ENCODE measurements around the gene MEMO1.
"Not testable (repeated sequence)": the region's sequence is repeated elsewhere in the genome, so short reads cannot be mapped to it uniquely, and the experiment has no call there.

The MEMO1 gene

GRCh38 chr2:31956312-31956711 lies 54.5 kb downstream of the MEMO1 start:
- no peak overlapping the region for H3K4me3 ChIP-seq
- no peak overlapping the region for H3K27ac ChIP-seq

GRCh38 chr2:31953095-31953494 lies 57.7 kb downstream of the MEMO1 start:
- not testable (repeated sequence) for H3K4me3 ChIP-seq, H3K4me2 ChIP-seq
- H4K20me1 ChIP-seq: peaks cover 68 to 100% (median 99%) of the 10 kb centered on the region in 11 experiments

More at GRCh38 chr2:31956312-31956711, 54.5 kb downstream of the MEMO1 start:
- peaks cover 0 to 63% (median 19%) of the 10 kb centered on the region in 10 experiments; a peak in 14 of 20 replicates for H3K4me1 ChIP-seq
- H3K36me3 ChIP-seq: peaks cover 10 to 53% (median 32%) of the 10 kb centered on the region in 11 experiments; a peak in 21 of 22 replicates
- H3K9ac ChIP-seq: no peak overlapping the region
- H4K20me1 ChIP-seq: peaks cover 69 to 100% (median 99%) of the 10 kb centered on the region in 11 experiments
- peak overlapping the region in 5 of 11 experiments; percentile 4 to 77 (median 38); a peak in 6 of 22 replicates for H3K4me2 ChIP-seq
- no peak for TF ChIP-seq Cebpa-rat (IDR thresholded peaks at IDR 0.05)
- H3K9me3 ChIP-seq (replicated peaks in 1 of 11): no peaks in the 10 kb centered on the region
- no peaks in the 10 kb centered on the region for H3K27me3 ChIP-seq

GRCh38 chr2:31950946-31951562 lies 59.8 kb downstream of the MEMO1 start:
- Histone ChIP-seq H3K9me3 (replicated peaks in 1 of 11) (peaks cover 0 to 4% (median 0%) of the 10 kb centered on the region in 11 experiments; a peak in 1 of 22 replicates), H3K9ac (no peak overlapping the region), H3K4me1 (peaks cover 0 to 11% (median 3%) of the 10 kb centered on the region in 10 experiments; a peak in 9 of 20 replicates), H4K20me1 (peaks cover 64 to 100% (median 99%) of the 10 kb centered on the region in 11 experiments), H3K27me3 (no peaks in the 10 kb centered on the region), H3K4me2 (no peak overlapping the region), H3K4me3 (no peak overlapping the region), H3K27ac (no peak overlapping the region), H3K36me3 (peaks cover 10 to 85% (median 47%) of the 10 kb centered on the region in 11 experiments; a peak in 21 of 22 replicates)
- no peak for TF ChIP-seq Cebpa-rat (IDR thresholded peaks at IDR 0.05)

More at GRCh38 chr2:31953095-31953494, 57.7 kb downstream of the MEMO1 start:
- H3K4me1 ChIP-seq: peaks cover 0 to 31% (median 9%) of the 10 kb centered on the region in 10 experiments; a peak in 11 of 20 replicates
- H3K27me3 ChIP-seq; H3K9me3 ChIP-seq (replicated peaks in 1 of 11); H3K9ac ChIP-seq; H3K27ac ChIP-seq: not testable (repeated sequence)
- peaks cover 10 to 85% (median 53%) of the 10 kb centered on the region in 11 experiments; a peak in 21 of 22 replicates for H3K36me3 ChIP-seq

GRCh38 chr2:31947871-31948270 lies 62.9 kb downstream of the MEMO1 start:
- no peak for TF ChIP-seq Cebpa-rat (IDR thresholded peaks at IDR 0.05)
- Histone ChIP-seq H3K9me3 (replicated peaks in 1 of 11) (peaks cover 0 to 4% (median 0%) of the 10 kb centered on the region in 11 experiments; a peak in 1 of 22 replicates), H3K4me3 (no peak overlapping the region), H3K4me2 (no peak overlapping the region), H3K9ac (no peak overlapping the region), H4K20me1 (peaks cover 88 to 100% (median 99%) of the 10 kb centered on the region in 11 experiments), H3K4me1 (peaks cover 0 to 29% (median 0%) of the 10 kb centered on the region in 10 experiments; a peak in 7 of 20 replicates), H3K27ac (no peak overlapping the region), H3K36me3 (peaks cover 5 to 64% (median 33%) of the 10 kb centered on the region in 11 experiments; a peak in 21 of 22 replicates), H3K27me3 (no peaks in the 10 kb centered on the region)

- H3K36me3 ChIP-seq: peaks cover 13 to 68% (median 42%) of the 10 kb centered on the region in 11 experiments
- H4K20me1 ChIP-seq: peaks cover 83 to 100% (median 96%) of the 10 kb centered on the region in 11 experiments
Observed at GRCh38 chr2:31946838-31947237, 64.0 kb downstream of the MEMO1 start.

GRCh38 chr2:31945572-31945935 lies 65.3 kb downstream of the MEMO1 start:
- Histone ChIP-seq H3K9ac (no peak overlapping the region), H3K4me2 (peak overlapping the region in 1 of 11 experiments; percentile 0; a peak in 1 of 22 replicates), H3K4me1 (peaks cover 0 to 29% (median 0%) of the 10 kb centered on the region in 10 experiments; a peak in 7 of 20 replicates), H3K9me3 (replicated peaks in 1 of 11) (peaks cover 0 to 4% (median 0%) of the 10 kb centered on the region in 11 experiments; a peak in 1 of 22 replicates), H3K27ac (no peak overlapping the region), H3K36me3 (peaks cover 26 to 68% (median 53%) of the 10 kb centered on the region in 11 experiments), H4K20me1 (peaks cover 78 to 100% (median 96%) of the 10 kb centered on the region in 11 experiments), H3K27me3 (no peaks in the 10 kb centered on the region), H3K4me3 (no peak overlapping the region)
- no peak for TF ChIP-seq Cebpa-rat (IDR thresholded peaks at IDR 0.05)

More at GRCh38 chr2:31946838-31947237, 64.0 kb downstream of the MEMO1 start:
- TF ChIP-seq Cebpa-rat (IDR thresholded peaks at IDR 0.05): no peak
- Histone ChIP-seq H3K27me3 (no peaks in the 10 kb centered on the region), H3K4me3 (no peak overlapping the region), H3K4me1 (peaks cover 0 to 29% (median 0%) of the 10 kb centered on the region in 10 experiments; a peak in 7 of 20 replicates), H3K27ac (no peak overlapping the region), H3K9ac (no peak overlapping the region), H3K4me2 (no peak overlapping the region), H3K9me3 (replicated peaks in 1 of 11) (peaks cover 0 to 4% (median 0%) of the 10 kb centered on the region in 11 experiments; a peak in 1 of 22 replicates)

GRCh38 chr2:31944828-31945571 lies 65.8 kb downstream of the MEMO1 start:
- Histone ChIP-seq H3K9me3 (replicated peaks in 1 of 11) (no peaks in the 10 kb centered on the region; a peak in 1 of 22 replicates), H3K27ac (no peak overlapping the region), H3K4me1 (peaks cover 0 to 29% (median 0%) of the 10 kb centered on the region in 10 experiments; a peak in 7 of 20 replicates), H3K4me2 (peak overlapping the region in 2 of 11 experiments; percentile 0 to 25; a peak in 1 of 22 replicates), H3K9ac (no peak overlapping the region), H3K36me3 (peaks cover 28 to 68% (median 53%) of the 10 kb centered on the region in 11 experiments), H4K20me1 (peaks cover 72 to 100% (median 96%) of the 10 kb centered on the region in 11 experiments), H3K27me3 (no peaks in the 10 kb centered on the region), H3K4me3 (no peak overlapping the region)
- TF ChIP-seq Cebpa-rat (IDR thresholded peaks at IDR 0.05): no peak

GRCh38 chr2:31943636-31944225 lies 67.1 kb downstream of the MEMO1 start:
- Histone ChIP-seq H3K27ac (no peak overlapping the region), H3K36me3 (peaks cover 30 to 68% (median 52%) of the 10 kb centered on the region in 11 experiments), H4K20me1 (peaks cover 61 to 99% (median 93%) of the 10 kb centered on the region in 11 experiments), H3K4me2 (peak overlapping the region in 2 of 11 experiments; percentile 23 to 25; a peak in 1 of 22 replicates), H3K27me3 (no peaks in the 10 kb centered on the region), H3K9ac (no peak overlapping the region), H3K9me3 (replicated peaks in 1 of 11) (no peaks in the 10 kb centered on the region), H3K4me1 (peaks cover 0 to 29% (median 0%) of the 10 kb centered on the region in 10 experiments; a peak in 7 of 20 replicates), H3K4me3 (no peak overlapping the region)
- no peak for TF ChIP-seq Cebpa-rat (IDR thresholded peaks at IDR 0.05)
